H9 (cell line): ENCODE measurements around the gene CNOT4. TPM values are rescaled to one million over a fixed set of nuclear protein-coding genes. Genes with fewer than 3 reads are reported as not detected.

Experiments
- DNase-seq: peaks from one replicate; pipeline ENCODE4 v3.0.0-alpha.2; 2017
- H2AFZ ChIP-seq: one replicate; pipeline ENCODE4 v1.6.1; 2013; ENCODE audit warnings: mild to moderate bottlenecking, low read length, control low read depth, moderate library complexity
- H2AK5ac ChIP-seq: 2 replicates; pipeline ENCODE4 v1.6.1; 2013; ENCODE audit warnings: low read length, control low read depth, mixed read lengths; ENCODE audit not compliant: insufficient read length
- H2BK120ac ChIP-seq: one replicate; pipeline ENCODE4 v1.6.1; 2013; ENCODE audit warnings: low read depth, mild to moderate bottlenecking, low read length, control low read depth, inconsistent platforms; ENCODE audit not compliant: poor library complexity, severe bottlenecking
- H2BK12ac ChIP-seq: 2 replicates; pipeline ENCODE4 v1.6.1; 2013; ENCODE audit warnings: low read length, control low read depth, mixed read lengths, low read depth; ENCODE audit not compliant: insufficient read length
- H2BK15ac ChIP-seq: 2 replicates; pipeline ENCODE4 v1.6.1; 2013; ENCODE audit warnings: low read depth, low read length, control low read depth
- H2BK20ac ChIP-seq: one replicate; pipeline ENCODE4 v1.6.1; 2013; ENCODE audit warnings: low read depth, mild to moderate bottlenecking, low read length, control low read depth, inconsistent platforms; ENCODE audit not compliant: poor library complexity, severe bottlenecking
- H2BK5ac ChIP-seq: 2 replicates; pipeline ENCODE4 v1.6.1; 2013; ENCODE audit warnings: low read length, control low read depth, mixed read lengths; ENCODE audit not compliant: insufficient read length
- H3K14ac ChIP-seq: 2 replicates; pipeline ENCODE4 v1.6.1; 2013; ENCODE audit warnings: low read length, control low read depth; ENCODE audit not compliant: insufficient read depth
- H3K18ac ChIP-seq: 2 replicates; pipeline ENCODE4 v1.6.1; 2013; ENCODE audit warnings: low read depth, mild to moderate bottlenecking, mixed read lengths, low read length, control low read depth; ENCODE audit not compliant: insufficient read length
- H3K23ac ChIP-seq: 2 replicates; pipeline ENCODE4 v1.6.1; 2013; ENCODE audit warnings: low read length, control low read depth, mixed read lengths, low read depth; ENCODE audit not compliant: insufficient read length
- H3K23me2 ChIP-seq: 2 replicates; pipeline ENCODE4 v1.6.1; 2013; ENCODE audit warnings: low read depth, mild to moderate bottlenecking, mixed read lengths, low read length, control low read depth; ENCODE audit not compliant: insufficient read length, poor library complexity, severe bottlenecking
- H3K27ac ChIP-seq: 2 replicates; pipeline ENCODE4 v1.5.1; 2013; ENCODE audit warnings: low read length, control low read depth, mixed read lengths, low read depth; ENCODE audit not compliant: insufficient read length
- H3K27me3 ChIP-seq: 2 replicates; pipeline ENCODE4 v1.6.1; 2013; ENCODE audit warnings: low read length, control low read depth, inconsistent platforms; ENCODE audit not compliant: insufficient read depth
- H3K4ac ChIP-seq: 2 replicates; pipeline ENCODE4 v1.6.1; 2013; ENCODE audit warnings: low read depth, mild to moderate bottlenecking, control low read depth, inconsistent platforms, low read length, moderate library complexity
- H3K4me1 ChIP-seq: 2 replicates; pipeline ENCODE4 v1.6.1; 2013; ENCODE audit warnings: low read length, control low read depth, inconsistent platforms; ENCODE audit not compliant: insufficient read depth
- H3K4me2 ChIP-seq: 2 replicates; pipeline ENCODE4 v1.6.1; 2013; ENCODE audit warnings: low read length, control low read depth, mixed read lengths; ENCODE audit not compliant: insufficient read length, insufficient read depth
- H3K56ac ChIP-seq: 2 replicates; pipeline ENCODE4 v1.6.1; 2013; ENCODE audit warnings: low read depth, mild to moderate bottlenecking, mixed read lengths, low read length, control low read depth; ENCODE audit not compliant: insufficient read length
- H3K79me1 ChIP-seq: 2 replicates; pipeline ENCODE4 v1.6.1; 2013; ENCODE audit warnings: low read depth, mild to moderate bottlenecking, moderate library complexity, low read length, control low read depth, inconsistent platforms; ENCODE audit not compliant: insufficient read depth, poor library complexity, severe bottlenecking
- H3K79me2 ChIP-seq: 2 replicates; pipeline ENCODE4 v1.6.1; 2013; ENCODE audit warnings: low read length, control low read depth, inconsistent platforms; ENCODE audit not compliant: insufficient read depth
- H3K9ac ChIP-seq: 2 replicates; pipeline ENCODE4 v1.6.1; 2013; ENCODE audit warnings: low read length, control low read depth, mixed read lengths; ENCODE audit not compliant: insufficient read length; ENCODE audit errors: extremely low read depth
- H3K9me3 ChIP-seq: one replicate; pipeline ENCODE4 v1.6.1; 2013; ENCODE audit warnings: low read depth, low read length, inconsistent platforms; ENCODE audit not compliant: control insufficient read depth
- H3T11ph ChIP-seq: one replicate; pipeline ENCODE4 v1.6.1; 2013; ENCODE audit warnings: mild to moderate bottlenecking, low read length, control low read depth, inconsistent platforms
- H4K20me1 ChIP-seq: one replicate; pipeline ENCODE4 v1.6.1; 2013; ENCODE audit not compliant: control insufficient read depth, insufficient read length, insufficient read depth
- H4K5ac ChIP-seq: 2 replicates; pipeline ENCODE4 v1.6.1; 2013; ENCODE audit warnings: low read depth, mild to moderate bottlenecking, mixed read lengths, low read length, control low read depth; ENCODE audit not compliant: insufficient read length
- H4K8ac ChIP-seq: replicated peaks from 2 replicates; pipeline ENCODE4 v1.6.1; 2013; ENCODE audit warnings: low read length, control low read depth, mixed read lengths, low read depth; ENCODE audit not compliant: insufficient read length
- H4K91ac ChIP-seq: 2 replicates; pipeline ENCODE4 v1.6.1; 2013; ENCODE audit warnings: low read depth, mild to moderate bottlenecking, moderate library complexity, mixed read lengths, low read length, control low read depth; ENCODE audit not compliant: insufficient read length
- H3K27ac Mint-ChIP-seq, 3 experiments: 2 replicates in 2 of 3; 3 replicates in 1 of 3; pipeline ENCODE4 v1.8.0; 2020 to 2021; ENCODE audit warnings: mixed read lengths in 3 of 3, mild to moderate bottlenecking in 1 of 3, moderate library complexity in 1 of 3
- H3K27me3 Mint-ChIP-seq: 2 replicates; pipeline ENCODE4 v1.8.0; 2021; ENCODE audit warnings: low read depth, mild to moderate bottlenecking, moderate library complexity, mixed read lengths
- H3K36me3 Mint-ChIP-seq, 3 experiments: 2 replicates in 2 of 3; 3 replicates in 1 of 3; pipeline ENCODE4 v1.8.0; 2020 to 2021; ENCODE audit warnings: low read depth in 3 of 3, mixed read lengths in 3 of 3; ENCODE audit not compliant: insufficient read depth in 1 of 3
- H3K4me1 Mint-ChIP-seq, 2 experiments: 2 replicates each; pipeline ENCODE4 v1.8.0; 2020; ENCODE audit warnings: mixed read lengths in 2 of 2
- H3K4me3 Mint-ChIP-seq, 2 experiments: 2 replicates in 1 of 2; 3 replicates in 1 of 2; pipeline ENCODE4 v1.8.0; 2020 to 2021; ENCODE audit warnings: mild to moderate bottlenecking in 2 of 2, mixed read lengths in 2 of 2, moderate library complexity in 1 of 2
- H3K9me3 Mint-ChIP-seq, 2 experiments: 2 replicates in 1 of 2; 3 replicates in 1 of 2; pipeline ENCODE4 v1.8.0; 2020; ENCODE audit warnings: mild to moderate bottlenecking in 2 of 2, mixed read lengths in 2 of 2, moderate library complexity in 1 of 2
- WGBS: extraction: QIAGEN DNeasy Blood & Tissue Kit; methylation state at CpG from one replicate; pipeline ENCODE4 v1.1.7; 2013; ENCODE audit warnings: missing lambda C conversion rate, low lambda C conversion rate, mixed read lengths; ENCODE audit not compliant: insufficient read length; ENCODE audit errors: extremely low coverage; 5-methylcytosine and 5-hydroxymethylcytosine counted together
- total RNA-seq: library from RNA; stranded (reverse); gene quantifications from 2 replicates; pipeline ENCODE4 v1.2.1, GENCODE V29; 2021
- TF ChIP-seq, protein P1 (sequence below): fragments of 200-600 bp; sonication (generic); conservative IDR thresholded peaks from 3 replicates; pipeline ENCODE4 v1.8.0; 2021; ENCODE audit warnings: antibody characterized with exemption, mild to moderate bottlenecking

CNOT4 gene
- total RNA-seq, 1 experiment from 2014 or later = 27.4 TPM

DNA sequence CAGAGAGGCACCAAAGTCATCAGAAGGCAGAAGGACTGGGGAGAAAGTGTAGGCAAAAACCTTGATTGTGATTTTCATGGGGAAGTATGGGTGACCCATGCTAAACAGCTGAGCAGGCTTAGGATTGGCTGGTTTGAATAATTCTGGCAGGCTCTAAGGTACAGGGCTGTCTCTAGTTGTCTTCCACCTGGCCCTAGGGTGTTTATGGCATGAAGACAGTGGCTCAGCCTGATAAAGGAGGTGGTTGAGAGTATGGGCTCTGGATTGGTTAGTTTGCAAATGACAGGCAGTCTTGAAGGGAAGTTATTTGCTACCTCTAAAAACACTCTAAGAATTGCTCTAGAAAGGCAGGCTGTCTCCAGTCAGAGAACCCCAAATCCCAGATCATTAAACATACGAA lies 176.0 kb downstream of the CNOT4 start:
- H2AFZ ChIP-seq = no peak overlapping the region
- H3K4me2 ChIP-seq = no peak overlapping the region
- Mint-ChIP-seq H3K9me3 (peaks cover 3 to 4% of the 10 kb centered on the region in 2 experiments; a peak in 4 of 5 replicates), H3K27me3 (peaks cover 4% of the 10 kb centered on the region), H3K4me3 (no peak overlapping the region), H3K27ac (no peak overlapping the region), H3K4me1 (peaks cover 5 to 6% of the 10 kb centered on the region in 2 experiments), H3K36me3 (no peaks in the 10 kb centered on the region)
- H3K23ac ChIP-seq = no peak overlapping the region
- H3K27me3 ChIP-seq = no peaks in the 10 kb centered on the region
- no peak overlapping the region for H2AK5ac ChIP-seq
- no peak overlapping the region for H3K4ac ChIP-seq
- no peak overlapping the region for H3K9ac ChIP-seq
- H3K27ac ChIP-seq = no peak overlapping the region
- no peak for DNase-seq
- no peak overlapping the region for H3K56ac ChIP-seq
- no peak overlapping the region for H2BK120ac ChIP-seq
- H4K5ac ChIP-seq = no peak overlapping the region
- H2BK5ac ChIP-seq = no peak overlapping the region
- TF ChIP-seq, protein P1, sequence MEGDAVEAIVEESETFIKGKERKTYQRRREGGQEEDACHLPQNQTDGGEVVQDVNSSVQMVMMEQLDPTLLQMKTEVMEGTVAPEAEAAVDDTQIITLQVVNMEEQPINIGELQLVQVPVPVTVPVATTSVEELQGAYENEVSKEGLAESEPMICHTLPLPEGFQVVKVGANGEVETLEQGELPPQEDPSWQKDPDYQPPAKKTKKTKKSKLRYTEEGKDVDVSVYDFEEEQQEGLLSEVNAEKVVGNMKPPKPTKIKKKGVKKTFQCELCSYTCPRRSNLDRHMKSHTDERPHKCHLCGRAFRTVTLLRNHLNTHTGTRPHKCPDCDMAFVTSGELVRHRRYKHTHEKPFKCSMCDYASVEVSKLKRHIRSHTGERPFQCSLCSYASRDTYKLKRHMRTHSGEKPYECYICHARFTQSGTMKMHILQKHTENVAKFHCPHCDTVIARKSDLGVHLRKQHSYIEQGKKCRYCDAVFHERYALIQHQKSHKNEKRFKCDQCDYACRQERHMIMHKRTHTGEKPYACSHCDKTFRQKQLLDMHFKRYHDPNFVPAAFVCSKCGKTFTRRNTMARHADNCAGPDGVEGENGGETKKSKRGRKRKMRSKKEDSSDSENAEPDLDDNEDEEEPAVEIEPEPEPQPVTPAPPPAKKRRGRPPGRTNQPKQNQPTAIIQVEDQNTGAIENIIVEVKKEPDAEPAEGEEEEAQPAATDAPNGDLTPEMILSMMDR = no peak
- no peak overlapping the region for H2BK12ac ChIP-seq
- no peak overlapping the region for H3K18ac ChIP-seq
- no peak overlapping the region for H4K8ac ChIP-seq
- no peaks in the 10 kb centered on the region for H3K79me2 ChIP-seq
- H2BK15ac ChIP-seq = no peak overlapping the region
- H3T11ph ChIP-seq = no peak overlapping the region
- H2BK20ac ChIP-seq = no peak overlapping the region
- no peaks in the 10 kb centered on the region for H3K9me3 ChIP-seq
- H4K91ac ChIP-seq = no peak overlapping the region
- H3K23me2 ChIP-seq = no peaks in the 10 kb centered on the region
- H3K79me1 ChIP-seq = no peaks in the 10 kb centered on the region
- H4K20me1 ChIP-seq = no peaks in the 10 kb centered on the region
- no CpG with 5 or more reads among the region's 1 CpG for WGBS
- no peak overlapping the region for H3K14ac ChIP-seq
- no peaks in the 10 kb centered on the region; the same call in 1 of the 2 replicates for H3K4me1 ChIP-seq
